T-helper 17 cell (primary cell): Measurements from ENCODE around the gene TBC1D22A. TPM values are rescaled to one million over a fixed set of nuclear protein-coding genes. Genes with fewer than 3 reads are reported as not detected.

Experiments used
- ATAC-seq: fragments of 150-1000 bp; cut with Tn5 transposase; 2 replicates; pipeline ENCODE4 v1.10.0; 2021; ENCODE audit warnings: mild to moderate bottlenecking, moderate library complexity
- DNase-seq, 3 donors: peaks; one replicate each; pipeline versions ENCODE4 v3.0.0 to v3.0.0-alpha.2; 2020 to 2021
- H3K9me3 ChIP-seq: one replicate; pipeline ENCODE4 v1.7.0; 2013; ENCODE audit warnings: low read length, mild to moderate bottlenecking; ENCODE audit not compliant: control insufficient read depth, poor library complexity, severe bottlenecking
- H3K27ac Mint-ChIP-seq: one replicate; pipeline ENCODE4 v1.8.0; 2022; ENCODE audit warnings: mild to moderate bottlenecking, moderate library complexity, mixed read lengths
- H3K27me3 Mint-ChIP-seq: one replicate; pipeline ENCODE4 v1.8.0; 2022; ENCODE audit warnings: mixed read lengths
- H3K36me3 Mint-ChIP-seq: one replicate; pipeline ENCODE4 v1.8.0; 2022; ENCODE audit warnings: low read depth, mixed read lengths
- H3K4me1 Mint-ChIP-seq: one replicate; pipeline ENCODE4 v1.8.0; 2022; ENCODE audit warnings: mild to moderate bottlenecking, mixed read lengths
- H3K4me3 Mint-ChIP-seq: one replicate; pipeline ENCODE4 v1.8.0; 2022; ENCODE audit warnings: mild to moderate bottlenecking, moderate library complexity, mixed read lengths
- total RNA-seq, 4 donors: library from RNA in 2 of 4; stranded (reverse) in 2 of 4; gene quantifications; one replicate each; pipeline ENCODE4 v1.2.3 and lab custom pipeline; 2022 to 2026

TBC1D22A gene
- total RNA-seq, 2 donors from 2014 or later: 42.1 to 43.8 TPM

DNA sequence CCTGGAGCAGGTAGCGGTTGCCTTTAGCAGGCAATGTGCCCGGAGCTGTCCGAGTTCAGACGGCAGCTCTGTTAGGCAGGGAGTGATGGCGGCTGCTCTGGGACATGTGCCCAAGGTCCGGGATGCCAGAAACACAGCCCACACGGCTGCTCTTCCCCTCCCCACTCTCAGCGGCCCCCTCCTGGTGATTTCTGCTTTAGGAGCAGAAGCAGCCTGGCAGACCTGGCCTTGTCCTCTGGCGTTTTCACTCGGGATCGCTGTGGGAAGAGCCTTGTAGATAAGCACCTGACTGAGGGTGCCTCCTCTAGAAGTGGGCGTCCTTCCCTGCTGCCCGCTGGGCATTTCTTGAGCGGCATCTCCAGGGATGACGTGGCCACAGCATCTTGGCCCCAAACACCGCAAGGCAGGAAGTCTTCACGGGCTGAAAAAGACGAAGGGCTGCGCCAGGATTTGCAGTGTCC lies 392.2 kb downstream of the TBC1D22A start:
- ATAC-seq (no peak), DNase-seq (no peak)
- H3K4me1 Mint-ChIP-seq: peaks cover 7% of the 10 kb centered on the region
- no peak overlapping the region for H3K4me3 Mint-ChIP-seq
- no peak overlapping the region for H3K27ac Mint-ChIP-seq
- no peaks in the 10 kb centered on the region for H3K27me3 Mint-ChIP-seq
- peaks cover 5% of the 10 kb centered on the region for H3K36me3 Mint-ChIP-seq
- no peaks in the 10 kb centered on the region for H3K9me3 ChIP-seq

DNA sequence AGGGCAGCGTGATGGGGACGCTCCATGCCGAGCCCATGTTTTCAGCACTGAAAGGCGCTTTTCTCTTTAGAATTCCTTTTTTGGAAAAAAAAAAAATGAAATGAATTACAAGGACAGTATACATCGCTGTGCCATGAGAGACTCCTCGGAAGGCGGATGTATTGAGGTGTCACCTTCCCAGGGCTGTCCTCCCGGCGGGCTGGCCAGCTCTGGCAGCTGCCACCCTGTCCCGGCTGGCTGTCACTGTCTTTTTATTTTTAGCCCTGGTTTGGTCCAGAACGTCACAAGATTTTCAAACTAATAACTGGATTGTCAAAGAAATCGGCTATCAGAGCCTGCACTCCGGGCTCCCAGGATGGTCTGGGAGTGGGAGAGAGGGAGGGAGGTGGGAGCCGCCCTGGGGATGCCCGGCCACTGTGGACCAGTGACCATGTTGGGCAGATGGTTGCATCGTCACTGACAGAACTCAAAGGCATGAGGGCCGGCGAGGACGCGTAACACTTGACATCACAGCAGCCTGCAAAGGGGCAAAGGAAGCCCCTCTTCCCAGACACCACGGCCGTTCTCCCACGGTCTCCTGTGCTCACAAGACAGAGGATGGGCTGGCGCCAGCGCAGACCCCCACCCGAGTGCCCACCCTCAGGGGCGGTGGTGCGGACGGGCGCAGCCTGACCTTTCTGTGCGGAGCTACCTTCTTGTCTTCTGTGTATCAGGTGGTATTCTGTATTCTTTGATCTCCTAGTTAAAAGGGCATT lies 392.9 kb downstream of the TBC1D22A start:
- no peak overlapping the region for H3K27ac Mint-ChIP-seq
- no peak overlapping the region for H3K4me3 Mint-ChIP-seq
- peaks cover 7% of the 10 kb centered on the region for H3K4me1 Mint-ChIP-seq
- peaks cover 5% of the 10 kb centered on the region for H3K36me3 Mint-ChIP-seq
- DNase-seq: no peak
- no peak for ATAC-seq
- no peaks in the 10 kb centered on the region for H3K27me3 Mint-ChIP-seq
- H3K9me3 ChIP-seq: no peaks in the 10 kb centered on the region

DNA sequence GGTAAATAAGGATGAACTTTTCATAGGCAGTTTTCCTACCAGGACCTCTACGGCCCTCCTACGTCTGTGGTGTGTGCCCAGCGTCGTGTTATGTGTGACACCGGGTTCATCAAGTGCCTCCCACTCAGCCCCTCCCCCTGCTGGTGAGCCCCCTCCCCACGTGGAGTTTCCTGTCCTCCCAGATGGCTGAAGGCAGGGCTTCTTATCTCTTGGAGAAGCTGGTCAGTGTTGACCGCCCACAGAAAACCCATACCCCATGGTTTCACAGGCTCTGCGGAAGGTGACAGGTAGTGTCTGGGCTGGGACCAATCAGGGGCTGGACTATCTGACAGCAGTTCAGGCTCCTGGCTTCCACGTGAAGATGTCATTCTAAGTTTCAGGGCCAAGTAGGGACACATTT lies 393.5 kb downstream of the TBC1D22A start:
- Mint-ChIP-seq H3K36me3 (peaks cover 5% of the 10 kb centered on the region), H3K4me3 (no peak overlapping the region), H3K27me3 (no peaks in the 10 kb centered on the region), H3K4me1 (peaks cover 7% of the 10 kb centered on the region), H3K27ac (no peak overlapping the region)
- DNase-seq: no peak
- H3K9me3 ChIP-seq: no peaks in the 10 kb centered on the region
- no peak for ATAC-seq

GRCh38 chr22:47156352-47157092 lies 394.1 kb downstream of the TBC1D22A start:
- H3K9me3 ChIP-seq: no peaks in the 10 kb centered on the region
- ATAC-seq (no peak), DNase-seq (no peak)
- no peak overlapping the region for H3K4me3 Mint-ChIP-seq
- no peaks in the 10 kb centered on the region for H3K27me3 Mint-ChIP-seq
- H3K27ac Mint-ChIP-seq: no peak overlapping the region
- peaks cover 5% of the 10 kb centered on the region for H3K36me3 Mint-ChIP-seq
- H3K4me1 Mint-ChIP-seq: peaks cover 7% of the 10 kb centered on the region

- no peaks in the 10 kb centered on the region for H3K9me3 ChIP-seq
- Mint-ChIP-seq H3K36me3 (peaks cover 6% of the 10 kb centered on the region), H3K27ac (no peak overlapping the region), H3K4me3 (no peak overlapping the region), H3K4me1 (peaks cover 9% of the 10 kb centered on the region), H3K27me3 (no peaks in the 10 kb centered on the region)
- DNase-seq (no peak), ATAC-seq (no peak)
These were observed 394.6 kb downstream of the TBC1D22A start for GRCh38 chr22:47157093-47157420.

GRCh38 chr22:47157486-47158270 lies 395.2 kb downstream of the TBC1D22A start:
- DNase-seq: no peak
- Mint-ChIP-seq H3K36me3 (peaks cover 6% of the 10 kb centered on the region), H3K27ac (no peak overlapping the region), H3K4me3 (no peak overlapping the region), H3K27me3 (no peaks in the 10 kb centered on the region), H3K4me1 (peaks cover 9% of the 10 kb centered on the region)
- H3K9me3 ChIP-seq: no peaks in the 10 kb centered on the region
- no peak for ATAC-seq

GRCh38 chr22:47158457-47158856 lies 396.0 kb downstream of the TBC1D22A start:
- Mint-ChIP-seq H3K36me3 (peaks cover 6% of the 10 kb centered on the region), H3K27ac (no peak overlapping the region), H3K27me3 (no peaks in the 10 kb centered on the region), H3K4me3 (no peak overlapping the region), H3K4me1 (peaks cover 9% of the 10 kb centered on the region)
- DNase-seq (no peak), ATAC-seq (no peak)
- H3K9me3 ChIP-seq: no peaks in the 10 kb centered on the region

DNA sequence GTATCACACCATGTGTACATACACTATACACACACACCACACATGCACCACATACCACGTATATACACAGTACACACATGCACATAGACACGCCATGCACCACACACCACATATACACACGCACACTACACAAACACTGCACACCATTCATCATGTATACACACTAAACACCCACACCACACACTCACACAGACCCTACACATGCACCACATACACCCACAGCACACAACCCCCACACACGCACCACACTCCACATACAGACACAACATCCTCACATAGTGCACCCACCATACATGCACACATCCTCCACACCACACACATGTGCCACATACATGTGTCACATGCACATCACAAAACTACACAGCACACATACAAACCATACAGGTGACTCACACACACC lies 397.1 kb downstream of the TBC1D22A start:
- H3K4me1 Mint-ChIP-seq: peaks cover 9% of the 10 kb centered on the region
- H3K4me3 Mint-ChIP-seq: no peak overlapping the region
- H3K27ac Mint-ChIP-seq: no peak overlapping the region
- H3K36me3 Mint-ChIP-seq: peaks cover 6% of the 10 kb centered on the region
- no peaks in the 10 kb centered on the region for H3K9me3 ChIP-seq
- no peak for ATAC-seq
- DNase-seq: no peak
- H3K27me3 Mint-ChIP-seq: no peaks in the 10 kb centered on the region

GRCh38 chr22:47160141-47160541 lies 397.7 kb downstream of the TBC1D22A start:
- DNase-seq (peak in 1 of 3 donors; percentile 7), ATAC-seq (no peak)
- peaks cover 8% of the 10 kb centered on the region for H3K4me1 Mint-ChIP-seq
- no peaks in the 10 kb centered on the region for H3K27me3 Mint-ChIP-seq
- H3K9me3 ChIP-seq: no peaks in the 10 kb centered on the region
- peaks cover 6% of the 10 kb centered on the region for H3K36me3 Mint-ChIP-seq
- H3K27ac Mint-ChIP-seq: no peak overlapping the region
- H3K4me3 Mint-ChIP-seq: no peak overlapping the region

DNA sequence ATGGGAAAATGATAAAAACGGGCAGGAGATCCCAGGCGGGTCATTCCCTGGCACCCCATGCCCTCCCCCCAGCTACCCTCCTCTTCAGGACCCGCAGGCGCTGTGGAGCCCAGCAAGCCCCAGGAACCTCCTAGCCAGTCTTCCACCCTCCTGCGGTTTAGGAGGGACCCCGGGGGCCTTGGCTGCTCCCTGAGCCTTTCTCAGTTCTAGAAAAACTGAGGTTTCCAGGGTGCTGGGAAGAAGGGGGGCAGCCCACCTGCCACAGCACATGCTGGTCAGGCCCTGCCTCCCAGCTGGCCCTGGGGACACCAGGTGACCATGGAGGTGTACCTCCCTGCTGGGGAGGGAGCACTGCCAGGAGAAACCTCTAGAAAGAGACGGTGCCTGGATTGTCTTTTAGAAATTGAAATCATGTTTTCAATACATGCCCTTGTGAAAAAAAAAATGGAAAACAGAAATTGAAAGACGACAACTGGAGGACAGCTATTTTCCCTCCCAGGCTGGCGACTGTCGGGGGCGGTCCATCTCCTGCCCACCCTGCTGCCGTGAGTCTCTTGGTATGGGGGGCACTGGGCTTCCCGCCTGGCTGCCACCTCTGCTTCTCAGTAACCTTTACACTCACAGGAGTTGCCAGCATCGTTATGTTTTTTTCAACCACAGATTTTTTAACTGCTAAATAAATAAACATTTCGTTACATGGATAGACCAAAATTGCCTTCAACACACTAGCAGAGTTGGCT lies 398.5 kb downstream of the TBC1D22A start:
- ATAC-seq: no peak
- Mint-ChIP-seq H3K4me3 (no peak overlapping the region), H3K27me3 (no peaks in the 10 kb centered on the region), H3K36me3 (peaks cover 6% of the 10 kb centered on the region), H3K27ac (no peak overlapping the region), H3K4me1 (peaks cover 5% of the 10 kb centered on the region)
- no peaks in the 10 kb centered on the region for H3K9me3 ChIP-seq
- peak in 2 of 3 donors; percentile 1 to 4 for DNase-seq

DNA sequence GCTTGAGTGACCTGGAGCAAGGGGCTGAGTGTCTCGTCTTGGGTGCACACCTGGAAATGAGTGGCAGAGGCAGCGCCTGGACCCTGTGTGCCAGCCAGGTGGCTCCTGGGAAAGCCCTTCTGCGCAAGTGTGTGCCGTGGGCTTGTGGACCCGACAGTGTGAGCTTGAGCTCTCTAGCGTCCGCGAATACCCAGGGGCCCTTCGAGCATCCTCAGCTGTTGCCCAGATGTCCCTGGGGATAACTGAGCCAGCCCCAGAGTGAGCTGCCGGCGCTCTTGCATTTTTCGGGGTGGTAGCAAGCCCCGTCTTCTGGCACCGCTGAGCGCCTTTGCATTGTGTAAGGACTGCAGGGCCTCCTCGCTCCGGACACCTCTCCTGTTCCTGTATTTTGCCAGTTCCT lies 399.2 kb downstream of the TBC1D22A start:
- Mint-ChIP-seq H3K27ac (no peak overlapping the region), H3K4me3 (no peak overlapping the region), H3K27me3 (no peaks in the 10 kb centered on the region), H3K36me3 (peaks cover 4% of the 10 kb centered on the region), H3K4me1 (peaks cover 7% of the 10 kb centered on the region)
- H3K9me3 ChIP-seq: no peaks in the 10 kb centered on the region
- ATAC-seq: no peak
- DNase-seq: peak in 2 of 3 donors; percentile 3 to 9

DNA sequence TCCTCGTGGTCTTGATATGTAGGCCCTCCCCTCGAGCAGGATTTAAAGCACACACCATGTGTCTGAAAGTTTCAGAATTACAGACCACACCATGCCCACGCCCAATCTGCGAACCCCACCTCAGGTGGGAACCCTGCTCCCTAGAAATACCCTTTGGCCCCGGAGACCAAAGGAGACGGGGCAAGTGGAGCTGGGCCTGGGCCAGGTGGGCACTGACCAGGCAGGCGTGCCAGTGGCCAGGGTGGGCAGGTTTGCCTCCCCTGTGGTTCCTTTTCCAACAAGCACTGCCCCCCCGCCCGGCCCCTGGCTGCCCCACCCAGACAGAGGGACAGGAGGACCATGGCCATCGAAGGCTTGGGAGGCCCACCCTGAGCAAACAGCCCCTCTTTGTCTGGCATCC lies 400.4 kb downstream of the TBC1D22A start:
- no peaks in the 10 kb centered on the region for H3K27me3 Mint-ChIP-seq
- no peaks in the 10 kb centered on the region for H3K9me3 ChIP-seq
- no peak for ATAC-seq
- peaks cover 2% of the 10 kb centered on the region for H3K36me3 Mint-ChIP-seq
- H3K4me1 Mint-ChIP-seq: peaks cover 10% of the 10 kb centered on the region
- peak in 2 of 3 donors; percentile 0 to 2 for DNase-seq
- no peak overlapping the region for H3K4me3 Mint-ChIP-seq
- no peak overlapping the region for H3K27ac Mint-ChIP-seq

DNA sequence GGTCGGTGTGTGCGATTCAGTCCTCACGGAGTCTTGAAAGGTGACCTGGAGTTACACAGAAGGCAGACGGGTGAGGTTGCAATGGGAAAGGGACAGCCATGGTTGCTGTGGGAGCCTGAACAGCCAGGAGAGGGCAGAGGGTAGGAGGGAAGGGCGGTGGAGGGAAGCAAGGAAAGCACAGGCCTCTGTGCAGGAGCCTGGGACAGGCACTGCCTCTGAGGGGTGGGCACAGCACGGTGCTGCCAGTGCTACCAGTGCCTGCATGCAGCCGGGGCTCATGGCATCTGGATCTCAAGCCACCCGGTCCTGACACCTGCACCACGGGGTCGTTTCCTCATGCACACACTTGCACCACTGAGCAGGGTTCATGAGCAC lies 401.0 kb downstream of the TBC1D22A start:
- H3K36me3 Mint-ChIP-seq: peaks cover 2% of the 10 kb centered on the region
- H3K27ac Mint-ChIP-seq: no peak overlapping the region
- H3K27me3 Mint-ChIP-seq: no peaks in the 10 kb centered on the region
- peak in 2 of 3 donors; percentile 2 to 3 for DNase-seq
- peaks cover 12% of the 10 kb centered on the region for H3K4me1 Mint-ChIP-seq
- ATAC-seq: no peak
- H3K9me3 ChIP-seq: no peaks in the 10 kb centered on the region
- no peak overlapping the region for H3K4me3 Mint-ChIP-seq
